HG03135 (cell line): ENCODE results near the gene KCTD5.
"Not testable (repeated sequence)": the region's sequence is repeated elsewhere in the genome, so short reads cannot be mapped to it uniquely, and the experiment has no call there.

Experiments used
- ATAC-seq: cut with Tn5 transposase; IDR thresholded peaks from one replicate; pipeline ENCODE4 v1.9.1; 2021; ENCODE audit warnings: mild to moderate bottlenecking, moderate library complexity; ENCODE audit not compliant: unreplicated experiment

The KCTD5 gene

GRCh38 chr16:2696601-2697250 is 14.4 kb downstream of the KCTD5 start:
- not testable (repeated sequence) for ATAC-seq

- ATAC-seq = no peak
These were observed 15.2 kb downstream of the KCTD5 start for GRCh38 chr16:2697401-2697948.

- ATAC-seq = no peak
These were observed 16.0 kb downstream of the KCTD5 start for GRCh38 chr16:2698103-2698870.

DNA sequence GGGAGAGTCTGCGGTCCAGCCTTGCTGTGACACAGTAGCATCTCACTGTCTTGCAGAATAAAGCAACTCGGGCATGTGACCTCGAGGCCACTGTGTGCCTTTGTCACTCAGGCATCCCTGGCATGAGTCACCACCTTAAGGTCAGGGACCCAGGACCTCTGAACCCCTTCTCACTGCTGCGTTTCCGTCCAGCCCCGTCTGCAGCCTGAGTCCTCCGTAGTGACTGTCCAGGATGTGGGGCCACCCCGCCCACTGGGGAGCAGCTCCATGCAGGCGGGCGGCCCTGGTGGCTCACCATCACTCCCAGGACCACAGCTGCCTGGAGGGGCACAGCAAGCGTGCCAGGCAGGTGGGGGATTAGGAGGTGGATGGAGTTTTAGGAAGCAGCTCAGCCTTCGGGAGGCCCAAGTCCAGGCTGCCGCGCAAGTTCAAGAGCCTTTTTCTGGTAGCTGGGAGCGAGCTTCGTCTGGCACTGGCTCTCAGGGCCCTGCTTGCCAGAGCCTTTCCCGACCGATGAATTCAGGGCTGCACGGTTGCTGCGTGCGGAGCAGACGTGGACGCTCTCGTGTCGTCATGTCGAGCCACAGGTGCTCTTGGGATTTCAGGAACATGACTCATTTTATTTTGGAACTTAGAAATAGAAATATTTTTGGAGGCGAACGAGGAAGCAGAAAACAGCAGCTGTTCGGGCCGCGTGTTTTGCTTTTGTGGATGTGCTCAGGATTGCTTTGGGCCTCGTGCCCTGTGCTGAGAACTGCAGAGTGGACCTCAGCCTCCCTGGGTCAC is 16.8 kb downstream of the KCTD5 start:
- no peak for ATAC-seq

DNA sequence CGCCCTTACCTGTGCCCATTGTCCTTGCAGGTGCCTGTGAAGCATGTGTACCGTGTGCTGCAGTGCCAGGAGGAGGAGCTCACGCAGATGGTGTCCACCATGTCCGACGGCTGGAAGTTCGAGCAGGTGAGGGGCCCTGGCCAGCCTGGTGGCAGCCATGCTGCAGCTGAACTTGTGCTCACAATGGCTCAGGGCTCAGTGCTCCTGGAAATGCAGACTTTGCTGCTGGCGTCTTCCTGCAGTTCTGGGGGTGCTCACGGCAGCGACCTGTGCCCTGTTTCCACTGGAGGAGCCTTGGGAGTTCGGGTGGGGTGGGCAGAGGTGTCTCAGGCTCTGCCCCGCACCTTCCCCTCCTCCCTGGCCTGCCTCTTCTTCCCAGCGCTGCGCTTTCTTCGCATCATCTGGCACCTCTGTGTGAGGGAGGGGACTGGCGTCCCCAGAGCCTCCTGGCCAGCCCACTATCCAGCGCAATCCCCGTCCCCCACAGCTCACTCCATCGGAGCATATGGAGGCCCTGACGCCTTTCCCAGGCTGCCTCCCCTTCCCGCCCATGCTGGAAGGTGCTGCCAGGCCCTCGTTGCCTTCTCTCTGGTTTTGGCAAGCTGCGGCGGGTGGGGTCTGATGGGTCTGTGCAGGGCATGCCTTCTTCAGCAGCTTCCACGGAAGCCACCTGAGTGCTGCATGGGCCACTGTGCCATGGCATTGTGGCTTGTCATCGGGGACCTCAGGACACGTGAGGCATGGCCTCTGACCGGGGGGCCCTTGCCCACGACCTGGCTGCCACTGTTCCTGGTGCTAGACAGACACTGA is 17.7 kb downstream of the KCTD5 start:
- no peak for ATAC-seq

- no peak for ATAC-seq
These were observed 18.5 kb downstream of the KCTD5 start for GRCh38 chr16:2700786-2701185.

- no peak for ATAC-seq
These were observed 18.9 kb downstream of the KCTD5 start for GRCh38 chr16:2701272-2701671.

DNA sequence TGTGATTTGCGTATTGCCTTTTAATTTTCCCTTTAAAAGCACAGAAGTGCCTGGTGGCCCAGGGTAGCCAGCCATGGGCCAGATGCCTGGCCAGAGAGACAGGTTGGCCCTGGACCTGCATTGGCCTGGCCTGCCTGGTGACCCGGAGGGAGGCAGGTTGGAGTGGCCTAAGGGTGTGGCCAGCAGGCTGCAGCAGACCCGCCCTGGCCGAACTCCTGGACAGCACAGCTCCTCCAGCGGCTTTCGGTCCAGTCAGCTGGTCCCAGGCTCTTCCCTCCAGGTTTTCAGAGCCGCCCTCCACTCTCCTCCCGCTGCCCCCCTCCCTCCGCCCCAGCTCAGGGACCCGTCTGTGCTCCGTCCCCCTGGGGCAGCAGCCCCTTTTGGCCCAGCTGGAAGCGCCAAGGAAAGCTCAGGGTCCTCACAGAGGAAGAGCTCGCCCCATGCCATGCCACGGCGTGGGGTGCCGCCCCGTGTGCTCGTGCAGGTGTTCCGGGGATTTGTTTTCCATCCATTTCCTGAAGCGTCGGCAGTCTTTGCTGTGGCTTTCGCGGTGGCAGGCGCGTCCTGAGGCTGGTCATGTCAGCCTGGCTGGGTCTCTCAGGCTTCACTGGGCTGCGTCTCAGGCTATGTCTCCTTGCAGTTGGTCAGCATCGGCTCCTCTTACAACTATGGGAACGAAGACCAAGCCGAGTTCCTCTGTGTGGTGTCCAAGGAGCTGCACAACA is 19.6 kb downstream of the KCTD5 start:
- no peak for ATAC-seq

DNA sequence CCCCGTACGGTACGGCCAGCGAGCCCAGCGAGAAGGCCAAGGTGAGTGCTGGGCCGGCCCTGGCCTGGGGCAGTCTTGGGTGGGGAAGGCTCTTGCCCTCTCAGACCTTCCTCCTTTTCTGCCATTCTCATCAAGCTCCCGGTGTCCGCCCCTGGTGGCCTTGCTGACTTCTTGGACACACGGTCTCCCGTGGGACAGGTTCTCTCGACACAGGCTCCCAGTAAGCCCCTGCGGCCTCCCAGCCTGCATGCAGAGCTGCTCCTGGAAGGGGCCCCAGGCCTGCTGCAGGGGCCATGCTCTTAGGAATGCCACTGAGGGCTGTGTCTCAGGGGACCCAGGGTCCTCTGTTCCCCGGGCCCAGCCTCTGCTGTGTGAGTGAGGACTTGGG is 20.1 kb downstream of the KCTD5 start:
- ATAC-seq = no peak

DNA sequence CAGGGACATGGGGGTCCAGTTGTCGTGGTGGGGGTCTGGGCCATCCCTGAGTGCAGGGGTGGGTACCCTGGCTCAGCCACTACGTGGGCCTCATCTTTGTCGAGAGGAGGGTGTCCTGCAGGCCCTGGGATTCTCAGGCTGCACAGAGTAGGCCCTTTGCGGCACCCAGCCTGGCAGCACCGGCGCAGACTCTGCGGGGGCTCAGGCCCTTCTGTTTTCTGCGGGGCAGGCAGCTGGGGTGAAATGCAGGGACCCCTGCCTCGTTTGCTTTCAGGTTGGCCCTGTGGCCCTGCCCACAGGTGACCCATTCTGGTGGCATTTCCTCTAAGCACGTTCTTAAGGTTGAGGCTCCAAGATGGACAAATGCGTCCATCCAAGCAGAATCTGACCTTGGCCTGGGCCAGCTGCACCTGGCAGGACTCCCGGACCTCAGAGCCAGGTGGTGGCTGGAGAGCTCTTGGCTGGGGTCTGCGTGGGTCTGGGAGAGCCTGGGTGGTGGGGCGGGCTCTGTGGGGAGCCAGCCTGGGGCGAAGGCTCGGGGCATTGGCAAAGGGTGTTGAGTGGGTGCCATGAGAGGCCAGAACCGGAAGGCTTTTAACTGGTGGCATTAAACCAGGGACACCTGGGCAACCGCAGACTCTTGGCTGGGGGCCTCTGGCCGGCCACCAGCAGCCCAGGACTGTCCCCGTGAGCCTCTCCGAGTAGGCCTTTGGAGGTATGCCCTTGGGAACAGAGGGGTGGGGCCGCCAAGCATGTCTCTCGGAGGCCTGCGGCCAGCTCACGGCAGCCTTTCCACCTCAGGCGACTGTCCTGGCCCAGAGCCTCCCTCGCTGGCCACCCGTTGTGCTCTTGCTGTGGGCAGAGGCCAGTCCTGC is 20.8 kb downstream of the KCTD5 start:
- no peak for ATAC-seq

GRCh38 chr16:2704166-2704982 is 22.1 kb downstream of the KCTD5 start:
- ATAC-seq = no peak

DNA sequence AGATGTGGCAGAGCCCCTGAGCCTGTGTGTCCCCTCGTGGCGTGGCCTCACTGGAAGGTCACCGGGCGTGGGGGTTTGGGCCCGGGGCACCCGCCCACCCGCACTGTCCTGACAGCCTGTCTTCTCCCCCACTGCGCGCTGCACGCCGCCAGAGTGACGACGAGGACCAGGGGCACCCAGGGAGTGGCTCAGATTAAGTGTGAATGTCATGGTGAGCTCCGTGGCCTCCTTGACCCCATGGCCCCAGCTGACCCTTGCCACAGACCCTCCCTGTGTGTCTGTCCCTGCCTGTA is 22.6 kb downstream of the KCTD5 start:
- ATAC-seq = no peak

- ATAC-seq = no peak
These were observed 23.0 kb downstream of the KCTD5 start for GRCh38 chr16:2705351-2705750.

GRCh38 chr16:2706085-2706484 is 23.8 kb downstream of the KCTD5 start:
- no peak for ATAC-seq

- ATAC-seq = no peak
These were observed 24.4 kb downstream of the KCTD5 start for GRCh38 chr16:2706611-2707311.

DNA sequence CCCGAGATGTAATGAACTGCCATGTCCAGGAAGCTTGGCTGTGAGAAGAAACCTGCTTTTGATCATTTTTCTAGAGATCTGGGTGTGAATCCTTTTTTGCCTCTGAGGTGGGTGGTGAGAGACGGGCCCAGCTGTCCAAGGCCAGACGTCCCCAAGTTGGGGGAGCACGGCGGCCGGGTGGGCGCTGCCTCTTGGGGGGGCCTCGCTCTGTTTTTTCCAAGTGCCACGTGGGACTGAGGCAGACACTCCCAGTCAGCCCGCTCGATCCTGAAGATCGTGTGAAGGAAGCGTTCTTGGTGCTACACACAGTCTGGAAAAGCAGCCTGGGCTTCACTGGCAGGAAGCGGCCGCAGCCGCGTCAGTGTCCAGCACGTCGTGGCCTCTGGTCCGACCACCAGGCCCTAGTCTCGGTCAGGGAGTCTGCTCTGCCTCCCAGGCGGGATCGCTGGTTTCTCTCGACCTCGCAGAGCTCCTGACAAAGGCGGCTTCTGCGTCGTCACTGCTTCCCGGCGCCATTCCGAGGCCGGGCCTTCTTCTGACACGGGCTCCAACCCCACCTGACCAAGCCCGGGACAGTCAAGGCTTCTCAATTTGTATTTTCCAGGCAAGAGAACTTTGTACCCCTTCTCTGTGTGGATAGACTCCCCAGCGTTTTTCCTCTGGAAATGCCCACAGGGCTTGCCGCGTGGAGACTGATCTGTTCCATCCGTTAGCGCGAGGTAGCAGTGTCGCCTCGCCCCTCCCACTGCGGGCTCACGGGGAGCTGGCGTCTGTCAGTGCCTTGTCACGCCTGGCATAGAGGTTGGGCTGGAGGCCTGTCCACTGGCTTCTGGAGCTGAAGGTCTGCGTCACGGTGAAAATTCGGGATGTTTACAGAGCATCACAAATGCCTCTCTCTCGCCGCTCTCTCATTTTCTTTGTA is 25.3 kb downstream of the KCTD5 start:
- no peak for ATAC-seq

- ATAC-seq = no peak
These were observed 25.9 kb downstream of the KCTD5 start for GRCh38 chr16:2708290-2708639.
